HT-29 (cell line): ENCODE measurements around the gene ADGRA1. TPM values are rescaled to one million over a fixed set of nuclear protein-coding genes. Genes with fewer than 3 reads are reported as not detected.

Experiments
- DNase-seq: peaks from one replicate; pipeline ENCODE4 v3.0.0-alpha.2; 2015; ENCODE audit warnings: low spot score
- total RNA-seq: library from RNA; depleted of rRNA; stranded (reverse); fragments of >200 nt; shearing (Covaris generic); gene quantifications from 2 replicates; pipeline ENCODE4 v1.2.3, GENCODE V29; 2014; rRNA removed

Gene ADGRA1
- total RNA-seq, 1 experiment from 2014 or later = not detected

- no peak for DNase-seq
These were observed 89.8 kb downstream of the ADGRA1 start for GRCh38 chr10:133177380-133178157.

- DNase-seq = no peak
These were observed 90.8 kb downstream of the ADGRA1 start for GRCh38 chr10:133178357-133179127.

GRCh38 chr10:133179128-133179520 is 91.4 kb downstream of the ADGRA1 start:
- DNase-seq = no peak

GRCh38 chr10:133179651-133180050 is 91.9 kb downstream of the ADGRA1 start:
- DNase-seq = no peak

- DNase-seq = no peak
These were observed 92.7 kb downstream of the ADGRA1 start for GRCh38 chr10:133180192-133180964.

- DNase-seq = no peak
These were observed 93.4 kb downstream of the ADGRA1 start for GRCh38 chr10:133180965-133181639.

Other genes with a start within 250 kb of the ADGRA1 start
- gene CFAP46, start 145.4 kb upstream of the ADGRA1 start, total RNA-seq = not detected in 2 replicates
- gene KNDC1, start 72.3 kb downstream of the ADGRA1 start, total RNA-seq = 0.08 TPM in 1 of 2 replicates, not detected in the other
- not detected in 2 replicates for gene UTF1, start 142.3 kb downstream of the ADGRA1 start, total RNA-seq
- gene VENTX, start 149.9 kb downstream of the ADGRA1 start, total RNA-seq = not detected in 2 replicates
- 73.5 and 78.5 TPM in 2 replicates for gene ADAM8, start 188.9 kb downstream of the ADGRA1 start, total RNA-seq
- gene TUBGCP2, start 220.9 kb downstream of the ADGRA1 start, total RNA-seq = 87.7 and 88.4 TPM in 2 replicates
- gene ZNF511, start 221.0 kb downstream of the ADGRA1 start, total RNA-seq = 80.3 and 102 TPM in 2 replicates
- not detected in 2 replicates for gene CALY, start 249.0 kb downstream of the ADGRA1 start, total RNA-seq